Glutamatergic neuron (in vitro differentiated cells): ENCODE measurements around the gene CSNK1G1. TPM values are rescaled to one million over a fixed set of nuclear protein-coding genes. Genes with fewer than 3 reads are reported as not detected.

Experiments used
- DNase-seq: peaks from one replicate; pipeline ENCODE4 v3.0.0; 2022
- H3K27ac Mint-ChIP-seq: one replicate; pipeline ENCODE4 v1.8.0; 2020; ENCODE audit warnings: mild to moderate bottlenecking, mixed read lengths, inconsistent platforms; ENCODE audit not compliant: unreplicated experiment
- H3K27me3 Mint-ChIP-seq: one replicate; pipeline ENCODE4 v1.8.0; 2020; ENCODE audit warnings: mild to moderate bottlenecking, moderate library complexity, mixed read lengths, inconsistent platforms; ENCODE audit not compliant: unreplicated experiment
- H3K36me3 Mint-ChIP-seq: one replicate; pipeline ENCODE4 v1.8.0; 2020; ENCODE audit warnings: mild to moderate bottlenecking, mixed read lengths, inconsistent platforms; ENCODE audit not compliant: unreplicated experiment
- H3K4me1 Mint-ChIP-seq: one replicate; pipeline ENCODE4 v1.8.0; 2020; ENCODE audit warnings: mild to moderate bottlenecking, low read depth, mixed read lengths, inconsistent platforms; ENCODE audit not compliant: unreplicated experiment
- H3K4me3 Mint-ChIP-seq: one replicate; pipeline ENCODE4 v1.8.0; 2020; ENCODE audit warnings: mild to moderate bottlenecking, mixed read lengths, inconsistent platforms; ENCODE audit not compliant: unreplicated experiment
- H3K9me3 Mint-ChIP-seq: one replicate; pipeline ENCODE4 v1.8.0; 2020; ENCODE audit warnings: mild to moderate bottlenecking, moderate library complexity, mixed read lengths, inconsistent platforms; ENCODE audit not compliant: unreplicated experiment
- CTCF ChIP-seq: fragments of 200-600 bp; sonication (generic); IDR thresholded peaks from one replicate; pipeline ENCODE4 v1.5.0; 2021; ENCODE audit not compliant: partially characterized antibody, unreplicated experiment
- total RNA-seq: library from RNA; stranded (reverse); fragmentation: NEBNext Ultra II Directional; extraction: Animal tissue kit (Norgen Biotek cat#: 25700); gene quantifications from one replicate; pipeline ENCODE4 v1.2.1, GENCODE V29; 2021; ENCODE audit not compliant: unreplicated experiment

The CSNK1G1 gene
- total RNA-seq, 1 donor from 2014 or later: 34.2 TPM

GRCh38 chr15:64315216-64315615, 40.8 kb downstream of the CSNK1G1 start:
- no peaks in the 10 kb centered on the region for H3K4me1 Mint-ChIP-seq
- no peak for TF ChIP-seq CTCF
- H3K4me3 Mint-ChIP-seq: no peak overlapping the region
- H3K27ac Mint-ChIP-seq: no peak overlapping the region
- peaks cover 2% of the 10 kb centered on the region for H3K27me3 Mint-ChIP-seq
- no peak for DNase-seq
- H3K9me3 Mint-ChIP-seq: no peaks in the 10 kb centered on the region
- no peaks in the 10 kb centered on the region for H3K36me3 Mint-ChIP-seq

GRCh38 chr15:64314456-64314855, 41.5 kb downstream of the CSNK1G1 start:
- Mint-ChIP-seq H3K36me3 (no peaks in the 10 kb centered on the region), H3K9me3 (no peaks in the 10 kb centered on the region), H3K4me3 (no peak overlapping the region), H3K4me1 (no peaks in the 10 kb centered on the region), H3K27me3 (peaks cover 2% of the 10 kb centered on the region), H3K27ac (no peak overlapping the region)
- TF ChIP-seq CTCF: no peak
- no peak for DNase-seq

GRCh38 chr15:64311566-64311965, 44.4 kb downstream of the CSNK1G1 start:
- no peaks in the 10 kb centered on the region for H3K9me3 Mint-ChIP-seq
- TF ChIP-seq CTCF: no peak
- H3K4me1 Mint-ChIP-seq: no peaks in the 10 kb centered on the region
- H3K36me3 Mint-ChIP-seq: peaks cover 4% of the 10 kb centered on the region
- no peak overlapping the region for H3K4me3 Mint-ChIP-seq
- H3K27ac Mint-ChIP-seq: no peak overlapping the region
- H3K27me3 Mint-ChIP-seq: peaks cover 2% of the 10 kb centered on the region
- no peak for DNase-seq

GRCh38 chr15:64310036-64310435, 45.9 kb downstream of the CSNK1G1 start:
- no peak overlapping the region for H3K27ac Mint-ChIP-seq
- no peak for TF ChIP-seq CTCF
- H3K36me3 Mint-ChIP-seq: peaks cover 4% of the 10 kb centered on the region
- DNase-seq: no peak
- H3K4me3 Mint-ChIP-seq: no peak overlapping the region
- no peaks in the 10 kb centered on the region for H3K9me3 Mint-ChIP-seq
- H3K4me1 Mint-ChIP-seq: no peaks in the 10 kb centered on the region
- peaks cover 2% of the 10 kb centered on the region for H3K27me3 Mint-ChIP-seq

- Mint-ChIP-seq H3K9me3 (no peaks in the 10 kb centered on the region), H3K4me3 (no peak overlapping the region), H3K27me3 (no peaks in the 10 kb centered on the region), H3K36me3 (peaks cover 4% of the 10 kb centered on the region), H3K27ac (no peak overlapping the region), H3K4me1 (no peaks in the 10 kb centered on the region)
- DNase-seq: no peak
- TF ChIP-seq CTCF: no peak
These were observed 50.7 kb downstream of the CSNK1G1 start for GRCh38 chr15:64305261-64305660.
